Sigmoid colon (tissue), 4 donors: ENCODE data around the gene GDA.

Source experiments
- EP300 ChIP-seq, 4 donors: sonication (generic); formaldehyde crosslinking; IDR thresholded peaks; one replicate each; pipeline ENCODE4 v1.6.1; 2017; ENCODE audit warnings: antibody characterized with exemption in 4 of 4
- POLR2A ChIP-seq, 2 donors: fragments of 450-650 bp; IDR thresholded peaks; one replicate each; pipeline ENCODE4 v1.6.1; 2016; ENCODE audit warnings: antibody characterized with exemption in 2 of 2, mild to moderate bottlenecking in 2 of 2, moderate library complexity in 2 of 2
- POLR2AphosphoS5 ChIP-seq, 4 donors: sonication (generic); formaldehyde crosslinking; IDR thresholded peaks; one replicate each; pipeline ENCODE4 v1.6.1; 2017; ENCODE audit warnings: antibody characterized with exemption in 4 of 4
- TF ChIP-seq, protein P1 (sequence below), 4 experiments: fragments of 450-650 bp in 3 of 4; fragments of 200-600 bp in 1 of 4; IDR thresholded peaks; one replicate each; pipeline ENCODE4 v1.5.1; 2016 to 2019; ENCODE audit warnings: antibody characterized with exemption in 4 of 4, mild to moderate bottlenecking in 3 of 4, moderate library complexity in 2 of 4

DNA sequence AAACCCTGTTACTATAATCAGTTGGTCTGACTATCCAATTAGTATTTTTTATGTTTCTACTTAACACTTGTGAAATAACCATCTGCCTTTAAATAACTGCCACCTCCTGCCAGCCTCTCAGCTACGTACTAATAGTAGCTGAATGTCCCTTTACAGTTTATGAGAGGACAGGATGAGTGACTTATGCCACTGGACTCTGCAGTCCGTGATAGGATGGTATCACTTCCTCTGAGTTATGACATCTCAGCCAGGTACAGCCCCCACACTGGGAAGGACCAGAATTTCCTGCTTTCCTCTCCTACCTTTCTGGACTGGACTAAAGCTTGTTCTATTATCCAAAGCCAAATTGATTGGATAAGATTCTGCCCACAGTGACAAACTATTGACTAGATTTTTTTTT is 112.8 kb downstream of the GDA start:
- TF ChIP-seq POLR2AphosphoS5 (IDR thresholded peaks at IDR 0.05) (no peak), POLR2A (IDR thresholded peaks at IDR 0.05) (no peak), EP300 (IDR thresholded peaks at IDR 0.05) (no peak)
- TF ChIP-seq, protein P1, sequence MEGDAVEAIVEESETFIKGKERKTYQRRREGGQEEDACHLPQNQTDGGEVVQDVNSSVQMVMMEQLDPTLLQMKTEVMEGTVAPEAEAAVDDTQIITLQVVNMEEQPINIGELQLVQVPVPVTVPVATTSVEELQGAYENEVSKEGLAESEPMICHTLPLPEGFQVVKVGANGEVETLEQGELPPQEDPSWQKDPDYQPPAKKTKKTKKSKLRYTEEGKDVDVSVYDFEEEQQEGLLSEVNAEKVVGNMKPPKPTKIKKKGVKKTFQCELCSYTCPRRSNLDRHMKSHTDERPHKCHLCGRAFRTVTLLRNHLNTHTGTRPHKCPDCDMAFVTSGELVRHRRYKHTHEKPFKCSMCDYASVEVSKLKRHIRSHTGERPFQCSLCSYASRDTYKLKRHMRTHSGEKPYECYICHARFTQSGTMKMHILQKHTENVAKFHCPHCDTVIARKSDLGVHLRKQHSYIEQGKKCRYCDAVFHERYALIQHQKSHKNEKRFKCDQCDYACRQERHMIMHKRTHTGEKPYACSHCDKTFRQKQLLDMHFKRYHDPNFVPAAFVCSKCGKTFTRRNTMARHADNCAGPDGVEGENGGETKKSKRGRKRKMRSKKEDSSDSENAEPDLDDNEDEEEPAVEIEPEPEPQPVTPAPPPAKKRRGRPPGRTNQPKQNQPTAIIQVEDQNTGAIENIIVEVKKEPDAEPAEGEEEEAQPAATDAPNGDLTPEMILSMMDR (IDR thresholded peaks at IDR 0.05): no peak
